SW480 (cell line): ENCODE measurements around the gene CLN6.
"Not testable (repeated sequence)": the region's sequence is repeated elsewhere in the genome, so short reads cannot be mapped to it uniquely, and the experiment has no call there.

Experiments
- DNase-seq: peaks from one replicate; pipeline ENCODE4 v3.0.0-alpha.2; 2016; ENCODE audit warnings: low spot score

CLN6 gene

GRCh38 chr15:68190048-68190447 is 39.5 kb downstream of the CLN6 start:
- DNase-seq = no peak

GRCh38 chr15:68188647-68189046 is 40.9 kb downstream of the CLN6 start:
- DNase-seq = no peak

DNA sequence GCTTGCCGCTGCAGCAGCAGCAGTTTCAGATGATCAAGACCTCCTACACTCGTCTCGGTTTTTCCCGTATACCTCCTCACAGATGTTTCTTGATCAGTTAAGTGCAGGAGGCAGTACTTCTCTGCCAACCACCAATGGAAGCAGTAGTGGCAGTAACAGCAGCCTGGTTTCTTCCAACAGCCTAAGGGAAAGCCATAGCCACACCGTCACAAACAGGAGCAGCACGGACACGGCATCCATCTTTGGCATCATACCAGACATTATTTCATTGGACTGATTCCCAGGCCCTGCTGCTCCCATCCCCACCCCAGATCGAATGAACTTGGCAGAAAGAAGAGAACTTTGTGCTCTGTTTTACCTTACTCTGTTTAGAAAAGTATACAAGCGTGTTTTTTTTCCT is 42.0 kb downstream of the CLN6 start:
- DNase-seq = no peak

DNA sequence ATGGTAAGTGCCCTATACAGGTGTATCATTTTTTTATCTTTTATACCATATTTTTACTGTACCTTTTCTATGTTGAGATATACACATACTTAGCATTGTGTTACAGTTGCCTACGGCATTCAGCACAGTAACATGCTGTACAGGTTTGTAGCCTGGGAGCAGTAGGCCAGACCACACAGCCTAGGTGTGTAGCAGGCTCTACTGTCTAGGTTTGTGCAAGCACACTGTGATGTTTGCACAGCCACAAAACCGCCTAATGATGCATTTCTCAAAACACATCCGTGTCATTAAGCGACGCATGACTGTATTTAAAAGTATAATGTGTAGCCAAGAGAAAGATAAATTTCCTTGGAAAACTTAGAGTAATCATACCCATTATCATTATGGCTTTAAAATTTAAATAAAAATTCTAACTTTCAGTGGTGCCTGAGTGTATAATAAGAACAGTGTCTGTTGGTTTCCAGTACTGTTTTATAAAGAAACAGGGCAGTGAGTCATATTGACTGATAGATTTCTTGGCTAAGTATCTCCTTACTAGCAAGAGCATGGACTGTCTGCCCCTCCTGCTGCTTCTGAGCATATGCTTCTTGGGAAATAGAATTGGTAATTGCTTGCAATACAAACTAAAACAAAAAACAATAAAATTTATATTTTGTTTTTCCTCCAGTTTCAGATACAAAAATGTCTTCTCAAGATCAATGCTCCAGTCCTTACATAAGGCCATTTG is 42.7 kb downstream of the CLN6 start:
- no peak for DNase-seq

DNA sequence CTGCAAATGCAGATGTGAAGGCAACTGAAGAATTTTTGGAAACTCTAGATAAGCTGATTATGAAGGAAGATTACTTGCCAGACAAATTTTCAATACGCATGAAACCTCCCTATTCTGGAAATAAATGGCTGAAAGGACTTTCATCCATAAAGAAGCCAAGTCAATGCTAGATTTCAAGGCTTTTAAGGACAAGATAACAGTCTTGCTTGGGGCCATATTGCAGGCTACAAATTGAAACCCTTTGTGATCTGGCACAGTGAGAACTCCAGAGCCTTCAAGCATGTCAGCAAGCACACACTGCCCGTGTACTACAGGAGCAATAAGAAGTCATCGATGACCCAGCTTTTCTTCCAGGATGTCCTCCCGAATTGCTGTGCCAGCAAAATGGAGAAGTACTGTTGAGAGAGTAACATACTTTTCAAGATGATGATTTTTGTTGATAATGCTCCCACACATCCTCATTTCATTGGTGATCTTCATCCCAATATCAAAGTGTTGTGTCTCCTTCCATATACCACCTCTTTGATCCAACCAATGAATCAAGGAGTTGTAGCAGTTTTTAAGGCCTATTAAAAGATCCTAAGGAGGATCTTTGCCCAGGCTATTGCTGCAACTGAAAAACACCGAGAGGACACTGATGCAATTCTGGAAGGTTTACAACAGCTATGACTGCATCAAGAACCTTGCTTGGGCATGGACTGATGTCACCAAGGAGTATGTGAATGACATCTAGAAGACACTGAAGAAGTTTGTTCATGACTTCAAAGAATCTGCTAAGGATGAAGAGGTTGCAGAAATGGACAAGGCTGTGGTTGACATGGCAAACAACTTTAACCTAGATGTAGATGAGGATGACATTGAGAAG is 44.7 kb downstream of the CLN6 start:
- no peak for DNase-seq

DNA sequence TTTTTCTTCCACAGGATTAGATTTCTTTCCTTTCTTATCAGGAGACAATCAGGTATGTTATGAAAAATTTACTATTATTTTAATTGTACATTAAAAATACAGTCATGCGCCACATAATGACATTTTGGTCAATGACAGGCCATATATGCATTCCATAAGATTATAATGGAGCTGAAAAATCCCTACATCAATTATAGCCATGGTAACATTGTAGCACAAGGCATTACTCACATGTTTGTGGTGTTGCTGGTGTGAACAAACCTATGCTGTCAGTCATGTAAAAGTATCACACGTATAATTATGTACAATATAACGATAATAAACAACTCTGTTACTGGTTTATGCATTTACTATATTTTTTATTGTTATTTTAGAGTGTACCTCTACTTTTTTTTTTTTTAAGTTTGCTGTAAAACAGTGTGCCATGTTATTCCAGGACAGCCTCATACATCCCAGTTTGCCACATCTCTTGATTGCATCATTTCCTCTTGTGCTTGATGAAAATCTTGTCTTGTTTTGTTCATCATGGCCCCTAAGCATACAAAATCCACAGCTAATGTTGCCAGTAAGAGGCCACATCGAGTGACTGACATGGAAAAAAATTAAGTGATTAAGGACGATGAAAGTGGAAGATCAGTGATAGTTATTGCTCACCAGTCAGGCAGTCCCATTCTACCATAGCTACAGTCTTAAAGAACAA is 45.8 kb downstream of the CLN6 start:
- DNase-seq = no peak

GRCh38 chr15:68177742-68178141 is 51.8 kb downstream of the CLN6 start:
- DNase-seq = no peak

DNA sequence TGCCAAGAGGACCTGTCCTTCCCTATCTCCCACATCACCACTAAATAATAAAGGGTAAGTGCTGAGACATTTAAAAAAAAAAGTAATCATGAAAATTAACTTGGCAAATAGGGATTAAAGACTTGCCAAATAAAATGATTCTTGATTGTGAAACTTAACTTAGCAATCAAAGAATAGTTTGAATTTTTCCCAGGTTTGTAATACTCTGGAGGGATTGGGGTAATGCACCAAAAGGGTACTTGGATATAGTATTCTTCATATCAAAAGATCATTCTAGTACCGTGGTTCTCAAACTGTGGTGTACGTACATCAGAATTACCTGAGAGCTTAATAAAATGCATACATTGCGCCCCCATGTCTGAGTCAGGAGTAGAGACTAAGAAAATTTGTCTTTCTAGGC is 52.9 kb downstream of the CLN6 start:
- DNase-seq = no peak

- DNase-seq = no peak
Measured at GRCh38 chr15:68175526-68175925, 54.0 kb downstream of the CLN6 start.

- DNase-seq = no peak
Measured at GRCh38 chr15:68173119-68173518, 56.4 kb downstream of the CLN6 start.

GRCh38 chr15:68172037-68172436 is 57.5 kb downstream of the CLN6 start:
- DNase-seq = not testable (repeated sequence)

DNA sequence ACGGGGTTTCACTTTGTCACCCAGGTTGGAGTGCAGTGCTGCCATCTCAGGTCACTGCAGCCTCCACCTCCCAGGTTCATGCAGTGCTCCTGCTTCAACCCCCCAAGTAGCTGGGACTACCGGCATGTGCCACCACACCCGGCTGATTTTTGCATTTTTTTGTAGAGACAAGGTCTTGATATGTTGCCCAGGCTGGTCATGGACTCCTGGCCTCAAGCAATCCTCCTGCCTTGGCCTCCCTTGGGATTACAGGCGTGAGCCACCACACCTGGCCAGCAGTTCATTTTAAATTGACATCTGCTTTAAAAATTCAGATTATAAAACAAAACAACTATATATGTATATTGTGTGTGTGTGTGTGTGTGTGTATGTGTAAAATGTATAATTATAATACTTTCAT is 62.7 kb downstream of the CLN6 start:
- no peak for DNase-seq

DNA sequence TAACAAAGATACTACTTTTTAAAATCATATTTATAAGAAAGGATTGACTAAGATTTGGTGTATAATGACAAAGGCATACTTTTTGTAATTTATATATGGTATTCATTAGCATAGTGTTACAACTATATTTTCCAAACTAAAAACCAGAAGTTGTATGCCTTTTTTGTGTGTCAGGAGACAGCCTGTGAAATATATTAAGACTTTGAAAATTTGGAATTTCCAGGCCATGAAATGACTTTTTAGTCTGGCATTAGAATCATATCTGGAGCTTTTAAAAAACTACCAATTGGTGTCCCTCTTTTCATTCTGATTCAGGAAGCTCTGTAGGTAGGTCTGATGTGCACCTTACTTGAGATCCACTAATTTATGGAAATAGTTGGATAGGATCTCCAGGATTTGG is 66.3 kb downstream of the CLN6 start:
- no peak for DNase-seq

GRCh38 chr15:68158046-68158628 is 71.4 kb downstream of the CLN6 start:
- DNase-seq = no peak

GRCh38 chr15:68157074-68157473 is 72.5 kb downstream of the CLN6 start:
- DNase-seq = no peak
